Upper lobe of left lung (tissue), 6 donors: ENCODE measurements around the gene TPST2. TPM values are rescaled to one million over a fixed set of nuclear protein-coding genes. Genes with fewer than 3 reads are reported as not detected.

Experiments
- ATAC-seq, 2 donors: fragments of 200-7000 bp; cut with Tn5 transposase; one replicate each; pipeline ENCODE4 v1.9.1; 2022; ENCODE audit warnings: mild to moderate bottlenecking in 2 of 2, moderate library complexity in 2 of 2; ENCODE audit not compliant: low FRiP score in 2 of 2
- DNase-seq, 2 donors: peaks; one replicate each; pipeline ENCODE4 v3.0.0-alpha.2; 2019 to 2020
- H3K27ac ChIP-seq, 4 donors: fragments of 200-600 bp; sonication (generic); one replicate each; pipeline ENCODE4 v1.5.1; 2016 to 2019
- H3K27me3 ChIP-seq, 4 donors: fragments of 200-600 bp; sonication (generic); one replicate each; pipeline ENCODE4 v1.5.1; 2017 to 2019
- H3K36me3 ChIP-seq, 4 donors: fragments of 200-600 bp; sonication (generic); one replicate each; pipeline ENCODE4 v1.5.1; 2016 to 2019
- H3K4me1 ChIP-seq, 4 donors: fragments of 200-600 bp; sonication (generic); one replicate each; pipeline ENCODE4 v1.5.1; 2018 to 2019
- H3K4me3 ChIP-seq, 4 donors: fragments of 200-600 bp; sonication (generic); one replicate each; pipeline ENCODE4 v1.5.1; 2017 to 2019; ENCODE audit warnings: mild to moderate bottlenecking in 2 of 4, moderate library complexity in 1 of 4
- H3K9me3 ChIP-seq, 4 donors: fragments of 200-600 bp; sonication (generic); one replicate each; pipeline ENCODE4 v1.5.1; 2018 to 2019
- EP300 ChIP-seq, 4 donors: sonication (generic); formaldehyde crosslinking; IDR thresholded peaks; one replicate each; pipeline ENCODE4 v1.5.1; 2017; ENCODE audit warnings: antibody characterized with exemption in 4 of 4, control low read depth in 2 of 4
- POLR2A ChIP-seq, 4 donors: fragments of 450-650 bp; IDR thresholded peaks; one replicate each; pipeline ENCODE4 v1.5.1; 2016 to 2017; ENCODE audit warnings: antibody characterized with exemption in 4 of 4, mild to moderate bottlenecking in 2 of 4
- POLR2AphosphoS5 ChIP-seq, 2 donors: sonication (generic); formaldehyde crosslinking; IDR thresholded peaks; one replicate each; pipeline ENCODE4 v1.5.1; 2017; ENCODE audit warnings: antibody characterized with exemption in 2 of 2
- WGBS, 2 donors: methylation state at CpG; one replicate each; pipeline ENCODE4 v1.1.5; 2017 to 2018; 5-methylcytosine and 5-hydroxymethylcytosine counted together
- total RNA-seq, 6 donors: library from RNA; depleted of rRNA in 4 of 6; stranded (reverse); fragments of >200 nt in 4 of 6; gene quantifications; one replicate each; pipeline versions ENCODE4 v1.1.0 to v1.2.1, GENCODE V29; 2016 to 2021
- TF ChIP-seq, protein P1 (sequence below), 6 experiments: fragments of 450-650 bp in 4 of 6; fragments of 200-600 bp in 2 of 6; sonication (generic) in 2 of 6; IDR thresholded peaks; one replicate each; pipeline ENCODE4 v1.5.1; 2016 to 2019; ENCODE audit warnings: antibody characterized with exemption in 6 of 6
- donor health status: DM: no; HTN: no; CAD: no; lungs with moderate emphysema.
- donor health status: DM: no; HTN: yes; CAD: no; lungs with severe emphysema.

Gene TPST2
- total RNA-seq, 6 donors from 2014 or later: 50.5 to 253 (median 95.8) TPM

GRCh38 chr22:26584010-26584409 lies 5.9 kb downstream of the TPST2 start:
- Histone ChIP-seq H3K4me3 (no peak overlapping the region), H3K9me3 (no peaks in the 10 kb centered on the region), H3K4me1 (peaks cover 37 to 66% (median 38%) of the 10 kb centered on the region in 4 donors), H3K36me3 (peaks cover 0 to 15% (median 6%) of the 10 kb centered on the region in 4 donors), H3K27ac (peak overlapping the region in 1 of 4 donors; percentile 58), H3K27me3 (no peaks in the 10 kb centered on the region)
- no peak for TF ChIP-seq EP300 (IDR thresholded peaks at IDR 0.05)
- TF ChIP-seq, protein P1, sequence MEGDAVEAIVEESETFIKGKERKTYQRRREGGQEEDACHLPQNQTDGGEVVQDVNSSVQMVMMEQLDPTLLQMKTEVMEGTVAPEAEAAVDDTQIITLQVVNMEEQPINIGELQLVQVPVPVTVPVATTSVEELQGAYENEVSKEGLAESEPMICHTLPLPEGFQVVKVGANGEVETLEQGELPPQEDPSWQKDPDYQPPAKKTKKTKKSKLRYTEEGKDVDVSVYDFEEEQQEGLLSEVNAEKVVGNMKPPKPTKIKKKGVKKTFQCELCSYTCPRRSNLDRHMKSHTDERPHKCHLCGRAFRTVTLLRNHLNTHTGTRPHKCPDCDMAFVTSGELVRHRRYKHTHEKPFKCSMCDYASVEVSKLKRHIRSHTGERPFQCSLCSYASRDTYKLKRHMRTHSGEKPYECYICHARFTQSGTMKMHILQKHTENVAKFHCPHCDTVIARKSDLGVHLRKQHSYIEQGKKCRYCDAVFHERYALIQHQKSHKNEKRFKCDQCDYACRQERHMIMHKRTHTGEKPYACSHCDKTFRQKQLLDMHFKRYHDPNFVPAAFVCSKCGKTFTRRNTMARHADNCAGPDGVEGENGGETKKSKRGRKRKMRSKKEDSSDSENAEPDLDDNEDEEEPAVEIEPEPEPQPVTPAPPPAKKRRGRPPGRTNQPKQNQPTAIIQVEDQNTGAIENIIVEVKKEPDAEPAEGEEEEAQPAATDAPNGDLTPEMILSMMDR (IDR thresholded peaks at IDR 0.05): no peak
- DNase-seq (no peak), ATAC-seq (no peak)
- 72 to 73% methylated on average over 4 of the region's 4 CpGs for WGBS, 2 donors

GRCh38 chr22:26581633-26582168 lies 8.2 kb downstream of the TPST2 start:
- H3K9me3 ChIP-seq: no peaks in the 10 kb centered on the region
- DNase-seq: no peak
- no peak for TF ChIP-seq POLR2A (IDR thresholded peaks at IDR 0.05)
- WGBS, 2 donors: 91 to 96% methylated on average over 8 of the region's 8 CpGs
- H3K27me3 ChIP-seq: no peaks in the 10 kb centered on the region
- peaks cover 0 to 15% (median 6%) of the 10 kb centered on the region in 4 donors for H3K36me3 ChIP-seq
- ATAC-seq: no peak
- peaks cover 32 to 58% (median 36%) of the 10 kb centered on the region in 4 donors for H3K4me1 ChIP-seq
- H3K4me3 ChIP-seq: no peak overlapping the region
- peak overlapping the region in 1 of 4 donors; percentile 22 for H3K27ac ChIP-seq

GRCh38 chr22:26581026-26581425 lies 8.9 kb downstream of the TPST2 start:
- ATAC-seq (no peak), DNase-seq (no peak)
- H3K27me3 ChIP-seq: no peaks in the 10 kb centered on the region
- no peak overlapping the region for H3K4me3 ChIP-seq
- H3K4me1 ChIP-seq: peaks cover 37 to 58% (median 39%) of the 10 kb centered on the region in 4 donors
- H3K36me3 ChIP-seq: peaks cover 0 to 15% (median 6%) of the 10 kb centered on the region in 4 donors
- peak overlapping the region in 2 of 4 donors; percentile 22 to 38 for H3K27ac ChIP-seq
- no peaks in the 10 kb centered on the region for H3K9me3 ChIP-seq
- TF ChIP-seq EP300 (IDR thresholded peaks at IDR 0.05) (no peak), POLR2AphosphoS5 (IDR thresholded peaks at IDR 0.05) (no peak), POLR2A (IDR thresholded peaks at IDR 0.05) (no peak)
- TF ChIP-seq, protein P1 (IDR thresholded peaks at IDR 0.05): no peak
- 32 to 38% methylated on average over 1 of the region's 1 CpG for WGBS, 2 donors

- no peak for ATAC-seq
- Histone ChIP-seq H3K27ac (peak overlapping the region; percentile 17 to 76 (median 63)), H3K36me3 (peaks cover 0 to 15% (median 6%) of the 10 kb centered on the region in 4 donors), H3K4me3 (no peak overlapping the region), H3K27me3 (no peaks in the 10 kb centered on the region), H3K4me1 (peaks cover 36 to 58% (median 40%) of the 10 kb centered on the region in 4 donors), H3K9me3 (no peaks in the 10 kb centered on the region)
- no peak for DNase-seq
- WGBS, 2 donors: 74 to 78% methylated on average over 13 of the region's 13 CpGs
- TF ChIP-seq EP300 (IDR thresholded peaks at IDR 0.05) (no peak), POLR2A (IDR thresholded peaks at IDR 0.05) (no peak), POLR2AphosphoS5 (IDR thresholded peaks at IDR 0.05) (no peak)
- TF ChIP-seq, protein P1 (IDR thresholded peaks at IDR 0.05): no peak
Observed at GRCh38 chr22:26580240-26580962, 9.5 kb downstream of the TPST2 start.

DNA sequence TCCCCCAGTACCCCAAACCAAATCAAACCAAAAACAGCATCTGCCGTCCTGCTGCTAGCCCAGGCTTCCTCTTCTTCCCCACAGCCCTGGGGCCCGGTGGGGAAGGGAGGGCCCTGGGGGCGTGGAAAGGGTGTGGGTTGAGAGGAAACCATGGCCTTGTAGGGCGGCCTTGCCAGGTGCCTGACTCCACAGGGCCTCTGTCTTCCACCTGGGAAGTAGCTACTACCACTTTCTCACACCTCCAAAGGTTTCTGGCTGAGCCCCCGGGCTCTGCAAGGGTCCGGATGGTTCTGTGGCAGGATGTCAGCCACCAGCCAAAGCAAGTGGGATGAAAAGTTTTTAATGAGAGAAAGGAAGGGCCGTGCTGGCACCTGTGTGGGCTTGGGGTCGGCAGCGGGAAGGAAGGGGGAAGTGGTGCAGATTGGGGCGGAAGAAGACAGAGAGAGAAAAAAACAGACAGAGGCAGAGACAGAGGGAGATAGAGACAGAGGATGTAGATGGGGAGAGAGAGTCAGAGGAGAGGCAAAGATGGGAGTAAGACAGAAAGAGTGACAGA lies 10.5 kb downstream of the TPST2 start:
- Histone ChIP-seq H3K27ac (peak overlapping the region; percentile 17 to 76 (median 63)), H3K36me3 (peaks cover 0 to 15% (median 6%) of the 10 kb centered on the region in 4 donors), H3K9me3 (no peaks in the 10 kb centered on the region), H3K4me3 (no peak overlapping the region), H3K27me3 (no peaks in the 10 kb centered on the region), H3K4me1 (peaks cover 36 to 58% (median 41%) of the 10 kb centered on the region in 4 donors)
- peak in 1 of 2 donors; percentile 47 for DNase-seq
- WGBS, 2 donors: 35 to 39% methylated on average over 9 to 10 of the region's 10 CpGs
- TF ChIP-seq POLR2AphosphoS5 (IDR thresholded peaks at IDR 0.05) (no peak), POLR2A (IDR thresholded peaks at IDR 0.05) (no peak), EP300 (IDR thresholded peaks at IDR 0.05) (no peak)
- TF ChIP-seq, protein P1 (IDR thresholded peaks at IDR 0.05): no peak
- peak; percentile 44 to 64 for ATAC-seq
